ENCODE measurements around the gene MIA.

Gene MIA

GRCh38 chr19:40776932-40777644 lies 1.8 kb downstream of the MIA start:
- peak overlapping the region; percentile 92 for H3K4me3 ChIP-seq (ENCODE audit: low read length)
- DNase-seq (ENCODE audit: low read depth) = peak; percentile 88
- TF ChIP-seq, protein P1, sequence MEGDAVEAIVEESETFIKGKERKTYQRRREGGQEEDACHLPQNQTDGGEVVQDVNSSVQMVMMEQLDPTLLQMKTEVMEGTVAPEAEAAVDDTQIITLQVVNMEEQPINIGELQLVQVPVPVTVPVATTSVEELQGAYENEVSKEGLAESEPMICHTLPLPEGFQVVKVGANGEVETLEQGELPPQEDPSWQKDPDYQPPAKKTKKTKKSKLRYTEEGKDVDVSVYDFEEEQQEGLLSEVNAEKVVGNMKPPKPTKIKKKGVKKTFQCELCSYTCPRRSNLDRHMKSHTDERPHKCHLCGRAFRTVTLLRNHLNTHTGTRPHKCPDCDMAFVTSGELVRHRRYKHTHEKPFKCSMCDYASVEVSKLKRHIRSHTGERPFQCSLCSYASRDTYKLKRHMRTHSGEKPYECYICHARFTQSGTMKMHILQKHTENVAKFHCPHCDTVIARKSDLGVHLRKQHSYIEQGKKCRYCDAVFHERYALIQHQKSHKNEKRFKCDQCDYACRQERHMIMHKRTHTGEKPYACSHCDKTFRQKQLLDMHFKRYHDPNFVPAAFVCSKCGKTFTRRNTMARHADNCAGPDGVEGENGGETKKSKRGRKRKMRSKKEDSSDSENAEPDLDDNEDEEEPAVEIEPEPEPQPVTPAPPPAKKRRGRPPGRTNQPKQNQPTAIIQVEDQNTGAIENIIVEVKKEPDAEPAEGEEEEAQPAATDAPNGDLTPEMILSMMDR (conservative IDR thresholded peaks at IDR 0.05; ENCODE audit: low read length) = no peak

DNA sequence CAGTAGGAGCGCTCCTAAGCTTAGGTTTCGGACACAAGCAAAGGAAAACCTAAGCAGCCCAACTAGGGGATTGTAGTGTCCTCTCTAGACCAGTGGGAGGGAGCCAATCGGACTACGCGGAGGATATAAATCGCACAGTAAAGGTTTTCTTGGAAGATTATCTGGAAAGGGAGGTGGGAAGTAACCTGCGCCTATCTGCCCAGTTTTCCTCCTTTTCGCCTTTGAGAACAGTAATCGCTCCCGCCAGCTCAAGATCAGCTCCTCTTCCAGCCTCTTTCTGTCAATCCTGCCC lies 2.3 kb downstream of the MIA start:
- H3K4me3 ChIP-seq (ENCODE audit: low read length) = peak overlapping the region; percentile 92
- TF ChIP-seq, protein P1 (conservative IDR thresholded peaks at IDR 0.05; ENCODE audit: low read length) = no peak
- no peak for DNase-seq (ENCODE audit: low read depth)

DNA sequence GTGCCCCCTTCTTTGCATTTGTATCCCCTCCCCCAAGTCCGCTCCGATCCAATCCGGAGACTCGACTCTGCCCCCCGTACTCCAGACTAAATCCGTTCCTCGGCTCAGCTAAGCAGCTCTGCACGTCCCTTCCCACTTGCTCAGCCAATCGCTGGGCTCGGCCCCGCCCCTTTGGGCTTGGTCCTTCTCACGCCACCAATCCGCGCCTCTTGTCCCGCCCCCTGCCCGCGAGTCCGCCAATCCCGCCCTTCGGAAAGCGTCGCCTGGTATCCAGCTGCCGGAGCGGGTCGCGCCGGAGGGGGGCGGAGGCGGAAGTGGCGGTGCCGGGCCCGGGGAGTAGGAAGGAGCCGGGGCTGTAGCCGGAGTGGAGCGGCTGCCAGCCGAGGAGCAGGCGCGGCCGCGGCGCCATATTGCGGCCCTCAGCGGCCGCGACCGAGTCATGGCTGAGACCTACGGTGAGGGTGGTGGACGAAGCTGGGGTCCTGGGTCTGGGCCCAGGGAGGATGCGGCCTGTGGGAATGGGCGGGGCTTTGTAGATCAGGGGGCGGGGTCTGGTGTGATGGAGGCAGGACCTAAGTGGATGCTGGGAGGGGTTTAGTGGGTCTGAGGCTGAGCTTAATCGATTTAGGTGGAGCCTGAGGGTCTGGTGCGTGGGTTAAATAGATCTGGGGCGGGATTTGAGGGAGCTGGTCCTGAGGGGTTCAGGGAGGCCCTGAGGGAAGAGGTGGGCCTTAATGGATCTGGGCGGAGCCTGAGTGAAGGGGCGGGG lies 2.8 kb downstream of the MIA start, which contains the start of gene RAB4B:
TSS of gene RAB4B (plus strand) at position 311 of the 769 bp plus-strand sequence. CDS start at position 440, 129 bp downstream.
- H3K4me3 ChIP-seq (ENCODE audit: low read length) = peak within 1 kb of the TSS; percentile 92

DNA sequence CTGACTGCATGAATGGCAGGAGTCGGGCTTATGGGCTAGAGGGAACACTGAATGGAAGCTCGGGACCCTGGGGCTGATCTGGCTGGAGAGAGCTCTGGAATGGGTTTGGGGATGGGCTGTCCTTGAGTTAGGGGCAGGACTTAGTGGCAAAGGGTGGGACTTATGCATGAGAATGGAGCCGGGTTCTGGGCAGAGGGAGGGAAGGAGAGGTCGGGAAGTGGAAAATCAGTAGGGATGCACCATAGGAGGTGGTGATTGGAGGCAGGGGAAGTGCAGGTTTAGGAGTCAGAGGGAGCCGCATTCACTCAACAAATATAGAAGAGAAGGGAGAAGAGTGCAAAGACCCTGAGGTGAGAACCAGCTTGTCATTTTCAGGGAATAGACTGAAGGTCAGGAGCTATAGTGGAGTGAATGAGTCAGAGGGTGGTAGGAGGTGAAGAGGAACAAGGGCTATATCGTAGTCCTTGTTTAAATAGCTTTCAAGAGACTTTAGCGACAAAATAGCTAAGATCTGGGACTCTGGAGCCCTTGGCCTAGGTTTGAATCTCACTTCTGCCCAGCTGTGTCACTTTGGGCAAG lies 3.5 kb downstream of the MIA start:
- TF ChIP-seq, protein P1 (conservative IDR thresholded peaks at IDR 0.05; ENCODE audit: low read length) = no peak
- DNase-seq (ENCODE audit: low read depth) = no peak
- peak overlapping the region; percentile 76 for H3K4me3 ChIP-seq (ENCODE audit: low read length)

More for the DNA sequence above, 2.8 kb downstream of the MIA start, which contains the start of gene RAB4B:
- peak; percentile 100 for DNase-seq (ENCODE audit: low read depth)
- TF ChIP-seq, protein P1 (conservative IDR thresholded peaks at IDR 0.05; ENCODE audit: low read length) = no peak

GRCh38 chr19:40780582-40780981 lies 5.3 kb downstream of the MIA start:
- DNase-seq (ENCODE audit: low read depth) = no peak
- H3K4me3 ChIP-seq (ENCODE audit: low read length) = no peak overlapping the region

DNA sequence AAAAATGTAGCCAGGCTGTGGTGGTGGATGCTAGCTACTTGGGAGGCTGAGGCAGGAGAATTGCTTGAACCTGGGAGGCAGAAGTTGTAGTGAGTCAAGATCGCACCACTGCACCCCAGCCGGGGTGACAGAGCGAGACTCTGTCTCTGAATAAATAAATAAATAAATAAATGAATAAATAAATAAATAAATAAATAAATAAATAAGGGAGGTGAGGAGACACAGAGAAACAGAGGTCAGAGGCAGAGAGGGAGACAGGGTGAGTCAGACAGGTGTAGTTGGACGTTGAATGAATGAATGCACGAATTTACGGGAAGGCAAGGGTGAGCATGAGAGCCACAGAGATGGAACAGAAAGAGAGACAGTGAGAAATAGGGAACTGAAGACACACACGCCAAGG lies 5.8 kb downstream of the MIA start:
- H3K4me3 ChIP-seq (ENCODE audit: low read length) = no peak overlapping the region
- TF ChIP-seq, protein P1 (conservative IDR thresholded peaks at IDR 0.05; ENCODE audit: low read length) = no peak
- DNase-seq (ENCODE audit: low read depth) = no peak

More at GRCh38 chr19:40780582-40780981, 5.3 kb downstream of the MIA start:
- TF ChIP-seq, protein P1 (conservative IDR thresholded peaks at IDR 0.05; ENCODE audit: low read length) = no peak

Data from AG10803 (cell line).